HepG2 (cell line): ENCODE measurements around the gene ZNF3. TPM values are rescaled to one million over a fixed set of nuclear protein-coding genes. Genes with fewer than 3 reads are reported as not detected.

Source experiments
- ARNT2 ChIP-seq: sonication (generic); formaldehyde crosslinking; IDR thresholded peaks from 2 replicates; pipeline ENCODE4 v1.8.0; 2022; ENCODE audit warnings: mild to moderate bottlenecking, low read depth, missing genetic modification reagents, moderate library complexity
- CC2D1A ChIP-seq: sonication (generic); formaldehyde crosslinking; IDR thresholded peaks from 2 replicates; pipeline ENCODE4 v1.8.1; 2023; ENCODE audit warnings: mild to moderate bottlenecking, missing genetic modification reagents
- CREM ChIP-seq, 2 experiments: sonication (generic) in 1 of 2; formaldehyde crosslinking in 1 of 2; IDR thresholded peaks; 2 replicates each; pipeline versions ENCODE4 v1.4.0 to v1.6.1; 2016 to 2020; ENCODE audit warnings: antibody characterized with exemption in 1 of 2, mild to moderate bottlenecking in 1 of 2, missing genetic modification reagents in 1 of 2
- E2F2 ChIP-seq: sonication (generic); formaldehyde crosslinking; IDR thresholded peaks from 2 replicates; pipeline ENCODE4 v1.4.0; 2020; ENCODE audit warnings: missing genetic modification reagents, borderline replicate concordance
- FOXK2 ChIP-seq: fragments of 450-650 bp; IDR thresholded peaks from 2 replicates; pipeline ENCODE4 v1.6.1; 2016
- FOXP4 ChIP-seq: sonication (generic); formaldehyde crosslinking; IDR thresholded peaks from 2 replicates; pipeline ENCODE4 v1.4.0; 2020; ENCODE audit warnings: missing genetic modification reagents
- HCFC1 ChIP-seq: fragments of 150-350 bp; IDR thresholded peaks from 2 replicates; pipeline ENCODE4 v1.6.1; 2014; ENCODE audit warnings: low read depth, low read length
- KDM2A ChIP-seq: sonication (generic); formaldehyde crosslinking; IDR thresholded peaks from 2 replicates; pipeline ENCODE4 v1.4.0; 2020; ENCODE audit warnings: low read depth, missing genetic modification reagents, borderline replicate concordance
- MBNL3 ChIP-seq: fragments of 250-450 bp; sonication (Bioruptor Pico); conservative IDR thresholded peaks from 2 replicates; pipeline ENCODE4 v1.8.0; 2022; ENCODE audit warnings: mild to moderate bottlenecking, inconsistent platforms
- MIER2 ChIP-seq: IDR thresholded peaks from 2 replicates; pipeline ENCODE4 v1.6.1; 2016; ENCODE audit warnings: missing biosample characterization, missing genetic modification reagents
- MXD4 ChIP-seq: IDR thresholded peaks from 2 replicates; pipeline ENCODE4 v1.6.1; 2016; ENCODE audit warnings: mild to moderate bottlenecking, missing biosample characterization, missing genetic modification reagents
- NAIF1 ChIP-seq: sonication (generic); formaldehyde crosslinking; IDR thresholded peaks from 2 replicates; pipeline ENCODE4 v1.5.0; 2020; ENCODE audit warnings: mild to moderate bottlenecking, missing genetic modification reagents, borderline replicate concordance
- NFE2L2 ChIP-seq: fragments of 150-350 bp; IDR thresholded peaks from 2 replicates; pipeline ENCODE4 v1.6.1; 2014; ENCODE audit warnings: low read length
- NFRKB ChIP-seq: fragments of 450-650 bp; IDR thresholded peaks from 2 replicates; pipeline ENCODE4 v1.6.1; 2017
- PCBP1 ChIP-seq: fragments of 200-400 bp; formaldehyde crosslinking; IDR thresholded peaks from 2 replicates; pipeline ENCODE4 v1.6.1; 2017; ENCODE audit warnings: mild to moderate bottlenecking, low read depth, low read length, borderline replicate concordance
- RCOR2 ChIP-seq: IDR thresholded peaks from 2 replicates; pipeline ENCODE4 v1.6.1; 2016; ENCODE audit warnings: missing biosample characterization, missing genetic modification reagents
- RNF2 ChIP-seq: fragments of 450-650 bp; conservative IDR thresholded peaks from 2 replicates; pipeline ENCODE4 v1.6.1; 2016; ENCODE audit warnings: low read depth
- RORA ChIP-seq: sonication (generic); formaldehyde crosslinking; IDR thresholded peaks from 2 replicates; pipeline ENCODE4 v1.5.0; 2020; ENCODE audit warnings: mild to moderate bottlenecking, missing genetic modification reagents, moderate library complexity
- SATB2 ChIP-seq: sonication (generic); formaldehyde crosslinking; IDR thresholded peaks from 2 replicates; pipeline ENCODE4 v1.5.0; 2020; ENCODE audit warnings: missing genetic modification reagents
- ZBTB20 ChIP-seq: sonication (generic); formaldehyde crosslinking; IDR thresholded peaks from 2 replicates; pipeline ENCODE4 v1.8.1; 2023; ENCODE audit warnings: missing genetic modification reagents, low read depth, mild to moderate bottlenecking, borderline replicate concordance
- ZFP37 ChIP-seq: sonication (generic); formaldehyde crosslinking; IDR thresholded peaks from 2 replicates; pipeline ENCODE4 v1.4.0; 2020; ENCODE audit warnings: missing genetic modification reagents, borderline replicate concordance
- ZMYM4 ChIP-seq: sonication (generic); formaldehyde crosslinking; IDR thresholded peaks from 2 replicates; pipeline ENCODE4 v1.8.1; 2023; ENCODE audit warnings: mild to moderate bottlenecking, missing genetic modification reagents
- ZNF251 ChIP-seq: sonication (generic); formaldehyde crosslinking; IDR thresholded peaks from 2 replicates; pipeline ENCODE4 v1.9.0; 2021; ENCODE audit warnings: mild to moderate bottlenecking, missing genetic modification reagents
- ZNF337 ChIP-seq: sonication (generic); formaldehyde crosslinking; IDR thresholded peaks from 2 replicates; pipeline ENCODE4 v1.5.1; 2020; ENCODE audit warnings: missing genetic modification reagents, low read depth, mild to moderate bottlenecking, borderline replicate concordance
- ZNF510 ChIP-seq: sonication (generic); formaldehyde crosslinking; IDR thresholded peaks from 2 replicates; pipeline ENCODE4 v1.4.0; 2020; ENCODE audit warnings: low read depth, mild to moderate bottlenecking, missing genetic modification reagents
- ZNF562 ChIP-seq: sonication (generic); formaldehyde crosslinking; IDR thresholded peaks from 2 replicates; pipeline ENCODE4 v1.8.0; 2022; ENCODE audit warnings: missing genetic modification reagents, borderline replicate concordance
- ZNF615 ChIP-seq: sonication (generic); formaldehyde crosslinking; IDR thresholded peaks from 2 replicates; pipeline ENCODE4 v1.5.0; 2020; ENCODE audit warnings: mild to moderate bottlenecking, missing genetic modification reagents, borderline replicate concordance
- ZNF839 ChIP-seq: sonication (generic); formaldehyde crosslinking; IDR thresholded peaks from 2 replicates; pipeline ENCODE4 v1.4.0; 2020; ENCODE audit warnings: missing genetic modification reagents, mild to moderate bottlenecking, borderline replicate concordance
- ZSCAN30 ChIP-seq: sonication (generic); formaldehyde crosslinking; IDR thresholded peaks from 2 replicates; pipeline ENCODE4 v1.5.0; 2020; ENCODE audit warnings: mild to moderate bottlenecking, missing genetic modification reagents
- polyA plus RNA-seq, 8 experiments: library from polyadenylated mRNA; depleted of rRNA in 3 of 8; stranded (reverse) in 7 of 8; unstranded in 1 of 8; fragments of >200 nt; fragmentation: Illumina TruSeq in 4 of 8; extraction: Trizol in 4 of 8; gene quantifications; 2 replicates each; pipeline versions ENCODE4 v1.2.1 to v1.2.3, GENCODE V29; 2011 to 2016; ENCODE audit warnings: low read depth in 4 of 8, missing spikeins in 1 of 8, mixed read lengths in 1 of 8; ENCODE audit not compliant: insufficient read depth in 1 of 8
- total RNA-seq, 5 experiments: library from RNA; depleted of rRNA; stranded (reverse); fragments of >200 nt; fragmentation: Illumina TruSeq; extraction: Trizol; gene quantifications; 2 replicates each; pipeline ENCODE4 v1.2.3, GENCODE V29; 2016; ENCODE audit warnings: low read depth in 1 of 5

ZNF3 gene
- total and polyA plus RNA-seq, 2 of the 13 experiments (the other 11 are each of a cell fraction or from before 2014, with no cell fraction given): 33.7 to 56.9 TPM

- TF ChIP-seq FOXP4 (CRISPR knock-in tag) (peak; percentile 74; the same call in 1 of the 2 replicates), ZNF615 (peak; percentile 42; the same call in 1 of the 2 replicates), ARNT2 (peak; percentile 86), MBNL3 (no peak), CREM (IDR thresholded peaks at IDR 0.05) (peak; percentile 76), CREM (CRISPR knock-in tag; IDR thresholded peaks at IDR 0.05) (no peak), ZNF337 (peak; percentile 88), NFRKB (no peak), ZFP37 (CRISPR knock-in tag) (no peak), FOXK2 (peak; percentile 50; the same call in 1 of the 2 replicates), CC2D1A (CRISPR knock-in tag) (no peak), MIER2 (peak; percentile 71; the same call in 1 of the 2 replicates), NFE2L2 (peak; percentile 66), ZBTB20 (CRISPR knock-in tag) (no peak; the same call in 1 of the 2 replicates), ZMYM4 (CRISPR knock-in tag) (peak; percentile 86), HCFC1 (peak; percentile 77), SATB2 (CRISPR knock-in tag) (no peak), ZNF251 (CRISPR knock-in tag) (no peak), RNF2 (peak; percentile 74; the same call in 1 of the 2 replicates), RORA (CRISPR knock-in tag) (no peak), NAIF1 (CRISPR knock-in tag) (peak; percentile 83), RCOR2 (0 out of 2 replicates have a peak, but pooled peaks have one; percentile 20), ZNF562 (CRISPR knock-in tag) (no peak), ZNF510 (CRISPR knock-in tag) (peak; percentile 41; the same call in 1 of the 2 replicates), ZNF839 (CRISPR knock-in tag) (peak; percentile 53; the same call in 1 of the 2 replicates), KDM2A (peak; percentile 89; the same call in 1 of the 2 replicates), E2F2 (CRISPR knock-in tag) (0 out of 2 replicates have a peak, but pooled peaks have one; percentile 8), ZSCAN30 (CRISPR knock-in tag) (peak; percentile 67; the same call in 1 of the 2 replicates), MXD4 (peak; percentile 96), PCBP1 (0 out of 2 replicates have a peak, but pooled peaks have one; percentile 48)
Measured at GRCh38 chr7:100081535-100082102, at the start of gene ZNF3 (continued).
